Activated CD4-positive, alpha-beta T cell treated with anti-CD3 and anti-CD28 coated beads, Interleukin-2, amount 50 U/mL, for 16 hours (primary cell): ENCODE measurements around the gene ARHGEF40.

ENCODE experiments used
- DNase-seq: peaks from one replicate; pipeline ENCODE4 v3.0.0-alpha.2; 2020

Gene ARHGEF40

GRCh38 chr14:21099596-21099985 lies 29.5 kb downstream of the ARHGEF40 start:
- DNase-seq: no peak

DNA sequence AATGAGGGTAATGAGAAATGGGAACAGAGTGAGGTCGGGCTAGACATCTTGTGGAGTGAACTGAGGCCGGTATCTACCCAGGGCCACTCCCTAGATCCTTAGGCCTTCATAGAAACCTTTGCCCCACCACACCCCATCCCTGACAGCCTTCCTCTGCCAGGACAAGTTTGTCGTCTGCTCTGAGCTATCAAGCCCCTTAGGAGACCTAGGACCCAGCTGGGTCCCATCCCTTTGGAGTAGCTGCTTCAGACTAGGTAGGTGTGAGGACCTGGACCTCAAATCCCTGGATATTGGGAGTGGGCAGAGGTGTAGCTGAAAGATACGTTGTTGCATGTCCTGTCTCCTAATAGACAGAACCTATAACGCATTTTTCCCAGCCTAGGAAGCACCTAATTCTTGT lies 30.8 kb downstream of the ARHGEF40 start, which contains the start of gene TMEM253:
TSS of gene TMEM253 (plus strand) at position 136 of the 400 bp plus-strand sequence. CDS start 278 bp downstream, outside the sequence.
- no peak for DNase-seq

DNA sequence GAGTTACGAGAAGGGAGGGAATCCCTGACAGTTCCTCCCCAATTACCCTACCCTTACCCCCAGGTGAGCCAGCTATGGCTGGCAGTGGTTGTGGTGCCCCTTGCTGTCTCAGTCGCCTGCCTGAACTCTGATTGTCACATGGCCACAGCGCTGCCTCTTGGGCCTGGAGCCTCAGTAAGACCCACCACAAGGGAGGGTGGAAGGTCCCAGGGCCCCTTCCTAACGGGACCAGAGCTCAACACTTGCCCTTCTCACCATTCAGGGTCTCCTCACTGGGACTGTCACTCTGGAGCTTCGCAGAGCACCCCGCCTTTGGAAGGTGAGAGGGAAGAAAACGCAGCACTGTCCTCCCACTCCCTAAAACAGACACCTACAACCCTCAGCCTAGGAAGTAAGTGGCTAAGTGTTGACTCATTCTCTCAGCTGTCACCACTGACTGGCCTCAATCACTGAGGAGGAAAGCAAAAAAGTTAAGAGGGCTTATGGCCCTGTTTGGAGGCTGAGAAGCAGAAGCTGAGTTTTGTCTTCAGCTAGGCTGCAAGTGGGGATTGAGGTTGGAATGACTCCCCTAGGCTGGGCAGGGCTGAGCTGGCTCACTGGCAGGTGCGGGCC lies 31.8 kb downstream of the ARHGEF40 start:
- DNase-seq: peak; percentile 34

- DNase-seq: no peak
These were observed 32.7 kb downstream of the ARHGEF40 start for GRCh38 chr14:21102521-21103410.

- DNase-seq: no peak
These were observed 33.3 kb downstream of the ARHGEF40 start for GRCh38 chr14:21103411-21103709.

DNA sequence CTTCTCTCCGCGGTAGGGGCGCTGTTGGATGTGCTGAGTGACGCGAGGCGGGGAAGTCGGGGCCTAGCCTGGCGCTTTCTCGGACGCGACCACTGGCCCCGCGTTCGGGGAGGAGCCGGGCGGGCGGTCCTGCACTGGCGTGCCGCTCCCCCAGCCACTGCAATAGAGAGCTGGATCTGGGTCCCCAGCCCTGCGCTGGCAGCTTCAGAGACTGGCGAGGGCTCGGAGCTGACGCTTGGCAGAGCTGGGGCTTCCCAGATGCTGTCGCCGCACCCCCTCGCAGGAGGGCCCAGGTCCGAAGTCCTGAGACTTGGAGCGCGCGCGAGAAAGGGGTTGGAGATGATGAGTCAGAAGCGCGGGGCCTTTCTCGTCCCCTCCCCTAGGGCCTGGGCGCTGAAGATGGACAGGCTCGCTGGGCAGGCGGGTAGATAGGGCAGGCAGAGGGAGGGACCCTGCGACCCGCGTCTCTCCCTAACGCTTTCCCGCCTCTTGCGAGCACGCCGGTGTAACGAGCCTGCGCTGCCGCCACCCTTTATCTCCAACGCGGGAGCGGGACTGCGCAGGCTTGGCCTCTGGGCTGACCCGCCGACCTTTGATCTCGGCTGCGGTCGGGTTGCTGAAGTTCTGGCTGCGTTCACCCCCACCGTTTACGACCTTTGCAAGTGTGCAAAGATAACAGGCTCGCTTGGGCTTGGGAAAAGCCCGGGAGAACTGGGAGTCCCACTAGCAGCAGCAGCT lies 33.8 kb downstream of the ARHGEF40 start:
- peak; percentile 96 for DNase-seq

- peak; percentile 71 for DNase-seq
These were observed 34.5 kb downstream of the ARHGEF40 start for GRCh38 chr14:21104448-21105060.

DNA sequence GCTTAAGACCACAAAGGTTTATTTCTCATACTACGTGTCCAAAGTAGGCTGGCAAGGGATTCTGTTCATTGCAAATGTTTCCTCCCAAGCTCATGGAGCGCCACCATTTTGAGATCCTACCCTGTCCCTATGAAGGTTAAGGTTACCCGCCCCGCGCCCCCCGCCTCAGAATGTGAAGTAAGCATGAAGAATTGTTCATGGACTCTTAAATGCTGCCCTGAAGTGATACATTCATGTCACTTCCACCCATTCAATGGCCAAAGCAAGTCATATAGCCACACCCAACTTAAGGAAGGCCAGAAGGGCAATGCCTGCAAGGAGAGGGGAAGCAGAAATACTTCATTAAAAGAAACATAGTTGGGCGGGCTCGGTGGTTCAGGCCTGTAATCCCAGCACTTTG lies 35.0 kb downstream of the ARHGEF40 start:
- DNase-seq: no peak

- no peak for DNase-seq
These were observed 36.0 kb downstream of the ARHGEF40 start for GRCh38 chr14:21106176-21106497.

DNA sequence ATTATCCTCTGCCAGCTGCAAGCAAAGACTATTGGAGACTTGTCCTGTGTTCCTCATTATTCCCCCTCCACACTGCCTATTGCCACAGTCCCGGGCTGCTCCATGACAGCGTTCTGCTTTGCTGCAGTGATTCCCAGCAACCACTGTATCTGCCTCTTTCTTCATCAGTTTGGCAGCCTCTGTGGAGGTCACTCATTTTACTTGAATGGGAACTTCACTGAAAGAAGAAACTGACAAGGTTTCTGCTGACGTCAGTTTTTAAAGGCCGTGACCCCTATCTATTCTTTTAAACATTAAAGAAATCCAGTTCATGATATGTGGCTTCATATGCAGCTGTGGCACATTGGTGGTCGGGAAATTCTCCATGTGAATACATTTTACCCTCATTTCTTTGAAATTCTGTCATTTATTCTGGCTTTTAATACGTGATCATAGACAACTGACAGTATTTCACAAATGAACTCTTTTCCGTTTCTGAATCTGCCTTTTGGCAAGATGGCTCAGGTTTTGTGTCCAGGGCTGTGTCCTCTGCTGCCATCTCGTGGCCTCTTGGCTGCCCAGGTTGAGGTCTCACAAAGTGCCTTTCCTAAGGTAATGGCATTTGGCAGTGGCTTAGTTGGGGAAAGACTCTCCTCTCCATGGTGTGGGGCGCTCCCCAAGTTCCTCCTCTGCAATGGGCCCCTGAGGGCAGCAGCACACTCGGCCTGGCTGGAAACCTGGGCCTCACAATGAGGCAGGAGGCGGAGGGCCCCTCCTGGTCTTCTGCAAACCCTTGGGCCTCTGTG lies 36.6 kb downstream of the ARHGEF40 start:
- DNase-seq: peak; percentile 84

DNA sequence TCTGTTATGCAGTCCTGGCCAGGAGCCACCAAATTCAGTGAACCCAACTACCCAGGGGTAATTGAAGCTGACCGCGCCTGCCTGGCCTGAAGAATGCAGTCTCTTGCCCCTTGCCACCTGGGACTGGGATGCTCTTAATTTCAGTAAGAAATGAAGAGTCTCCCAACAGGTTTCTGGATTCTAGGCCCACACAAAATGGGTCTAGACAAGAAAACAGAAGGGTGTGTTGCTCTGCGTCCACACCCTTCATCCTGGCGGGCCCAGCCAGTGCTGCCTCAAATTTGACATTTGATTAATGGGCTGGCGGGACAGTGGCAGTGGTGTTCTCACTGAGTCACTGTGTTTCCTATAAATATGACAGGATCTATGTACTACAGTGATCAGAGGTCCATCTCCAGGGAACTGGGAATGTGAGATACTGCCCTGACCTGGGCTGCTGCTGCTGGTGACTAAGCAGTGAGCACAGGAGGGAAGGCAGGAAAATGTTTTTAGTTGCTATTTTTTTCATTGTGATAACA lies 37.2 kb downstream of the ARHGEF40 start:
- DNase-seq: no peak

- DNase-seq: no peak
These were observed 38.7 kb downstream of the ARHGEF40 start for GRCh38 chr14:21108791-21109190.

- peak; percentile 84 for DNase-seq
These were observed 39.5 kb downstream of the ARHGEF40 start for GRCh38 chr14:21109377-21110138.

GRCh38 chr14:21112255-21112654 lies 42.2 kb downstream of the ARHGEF40 start:
- no peak for DNase-seq

- DNase-seq: no peak
These were observed 43.3 kb downstream of the ARHGEF40 start for GRCh38 chr14:21113369-21113768.

DNA sequence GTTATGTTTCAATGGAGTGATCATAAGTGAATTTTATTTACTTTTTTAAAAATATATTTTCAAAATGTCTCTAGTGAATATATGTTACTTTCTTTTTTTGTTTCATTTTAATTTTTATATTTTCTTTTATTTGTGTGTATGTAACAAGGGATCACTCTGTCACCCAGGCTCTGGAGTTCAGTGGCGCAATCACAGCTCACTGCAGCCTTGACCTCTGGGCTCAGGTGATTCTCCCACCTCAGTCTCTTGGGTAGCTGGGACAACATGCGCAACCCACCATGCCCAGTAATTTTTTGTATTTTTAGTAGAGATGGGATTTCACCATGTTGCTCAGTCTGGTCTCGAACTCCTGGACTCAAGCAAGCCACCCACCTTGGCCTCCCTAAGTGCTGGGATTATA lies 48.8 kb downstream of the ARHGEF40 start:
- no peak for DNase-seq

- no peak for DNase-seq
These were observed 50.6 kb downstream of the ARHGEF40 start for GRCh38 chr14:21120686-21121085.

DNA sequence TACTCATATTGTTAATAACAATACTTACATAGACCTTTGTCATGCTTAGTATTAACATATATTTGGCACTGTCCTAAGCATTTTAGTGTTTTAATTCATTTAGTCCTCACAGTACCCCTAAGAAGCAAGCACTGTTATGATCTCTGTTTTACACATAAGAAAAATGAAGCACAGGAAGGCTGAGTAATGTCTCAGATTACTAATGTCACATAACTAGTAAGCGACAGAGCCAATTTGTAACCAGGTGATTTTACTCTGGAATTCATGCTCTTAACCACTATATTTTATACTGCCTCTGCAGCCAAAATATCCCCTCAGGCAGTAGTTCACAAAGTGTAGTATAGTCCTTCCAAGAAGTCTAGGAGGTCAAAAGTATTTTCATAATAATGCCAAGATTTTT lies 51.0 kb downstream of the ARHGEF40 start:
- no peak for DNase-seq

- DNase-seq: no peak
These were observed 53.3 kb downstream of the ARHGEF40 start for GRCh38 chr14:21123429-21123828.

DNA sequence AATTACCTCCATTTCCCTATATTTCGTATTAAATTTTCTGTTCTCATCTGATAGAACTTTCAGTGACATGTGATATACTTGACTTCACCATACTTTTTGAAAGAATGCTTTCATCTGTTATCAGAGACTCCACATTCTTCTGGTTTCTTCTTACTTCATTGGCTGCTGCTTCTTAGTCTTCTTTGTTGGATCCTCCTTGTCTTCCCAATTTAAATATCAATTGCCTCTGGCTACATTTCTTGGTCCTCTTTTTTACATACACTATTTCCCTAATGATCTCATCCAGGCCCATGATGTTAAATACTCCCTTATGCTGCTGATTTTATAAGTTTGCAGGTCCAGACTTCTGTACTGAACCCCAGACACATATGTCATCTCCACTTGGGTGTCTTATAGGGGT lies 63.8 kb downstream of the ARHGEF40 start:
- no peak for DNase-seq

DNA sequence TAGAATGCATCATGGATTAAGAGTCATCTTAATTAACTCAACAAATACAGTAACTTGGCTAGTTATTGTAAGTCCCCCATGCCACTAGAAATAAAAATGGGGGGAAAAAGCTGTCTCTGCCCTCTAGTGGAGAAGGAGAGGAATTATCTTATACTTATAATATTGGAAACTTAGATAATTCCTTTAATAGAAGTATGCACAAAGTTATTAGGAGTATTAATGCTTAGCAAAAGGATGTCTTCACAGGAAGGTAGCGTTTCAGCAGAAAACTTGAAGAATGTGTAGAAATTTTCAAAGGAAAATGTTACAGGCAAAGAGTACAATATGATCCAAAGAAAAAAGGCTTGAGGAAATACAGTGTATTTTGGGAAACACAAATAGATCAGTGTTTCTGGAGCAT lies 65.9 kb downstream of the ARHGEF40 start:
- peak; percentile 7 for DNase-seq
